WTC11 (cell line): Measurements from ENCODE around the gene TTN. TPM values are rescaled to one million over a fixed set of nuclear protein-coding genes. Genes with fewer than 3 reads are reported as not detected.

ENCODE experiments used
- ATAC-seq: fragments of 200-7000 bp; cut with Tn5 transposase; 2 replicates; pipeline ENCODE4 v1.10.0; 2021; ENCODE audit warnings: mild to moderate bottlenecking, moderate library complexity
- CTCF ChIA-PET: fragments of 300-600 bp; sonication (Branson Sonifier 250); formaldehyde crosslinking; loops from one replicate; lab custom pipeline; 2021; ENCODE audit warnings: antibody characterized with exemption; lab: Charles Lee
- POLR2A ChIA-PET: fragments of 350-600 bp; sonication (Branson Sonifier 250); formaldehyde crosslinking; loops from one replicate; lab custom pipeline; 2021; ENCODE audit warnings: antibody characterized with exemption; lab: Charles Lee
- DNase-seq: peaks from one replicate; pipeline ENCODE4 v3.0.0; 2021; ENCODE audit warnings: low spot score
- H3K27ac Mint-ChIP-seq: 2 replicates; pipeline ENCODE4 v1.8.0; 2021; ENCODE audit warnings: mixed read lengths
- H3K27me3 Mint-ChIP-seq: 2 replicates; pipeline ENCODE4 v1.8.0; 2021; ENCODE audit warnings: low read depth, mild to moderate bottlenecking, moderate library complexity, mixed read lengths
- H3K36me3 Mint-ChIP-seq: 2 replicates; pipeline ENCODE4 v1.8.0; 2021; ENCODE audit warnings: mixed read lengths
- H3K4me1 Mint-ChIP-seq: 2 replicates; pipeline ENCODE4 v1.8.0; 2022; ENCODE audit warnings: mixed read lengths
- H3K4me3 Mint-ChIP-seq: 2 replicates; pipeline ENCODE4 v1.8.0; 2021; ENCODE audit warnings: mild to moderate bottlenecking, moderate library complexity, mixed read lengths
- H3K9me3 Mint-ChIP-seq: 2 replicates; pipeline ENCODE4 v1.8.0; 2021; ENCODE audit warnings: mixed read lengths
- AFF4 ChIP-seq: sonication (generic); formaldehyde crosslinking; IDR thresholded peaks from 2 replicates; pipeline ENCODE4 v1.8.1; 2023; ENCODE audit warnings: mild to moderate bottlenecking, missing genetic modification reagents, borderline replicate concordance
- ARID4B ChIP-seq: sonication (generic); formaldehyde crosslinking; IDR thresholded peaks from 2 replicates; pipeline ENCODE4 v1.8.0; 2023; ENCODE audit warnings: missing genetic modification reagents, mild to moderate bottlenecking, borderline replicate concordance
- ATF1 ChIP-seq: sonication (generic); formaldehyde crosslinking; IDR thresholded peaks from 2 replicates; pipeline ENCODE4 v1.8.1; 2023; ENCODE audit warnings: mild to moderate bottlenecking, moderate library complexity, missing genetic modification reagents
- ATF2 ChIP-seq: sonication (generic); formaldehyde crosslinking; IDR thresholded peaks from 2 replicates; pipeline ENCODE4 v1.8.1; 2022; ENCODE audit warnings: low read depth, missing genetic modification reagents, borderline replicate concordance
- ATF3 ChIP-seq: sonication (generic); formaldehyde crosslinking; conservative IDR thresholded peaks from 2 replicates; pipeline ENCODE4 v1.8.1; 2022; ENCODE audit warnings: mild to moderate bottlenecking, missing genetic modification reagents
- CDX4 ChIP-seq: fragments of 250-450 bp; sonication (Bioruptor Pico); IDR thresholded peaks from 2 replicates; pipeline ENCODE4 v1.9.0; 2021; ENCODE audit warnings: moderate library complexity, mild to moderate bottlenecking, inconsistent platforms, borderline replicate concordance
- E2F5 ChIP-seq: sonication (generic); formaldehyde crosslinking; IDR thresholded peaks from 2 replicates; pipeline ENCODE4 v1.8.1; 2022; ENCODE audit warnings: mild to moderate bottlenecking, moderate library complexity, missing genetic modification reagents
- ETV6 ChIP-seq: sonication (generic); formaldehyde crosslinking; IDR thresholded peaks from 2 replicates; pipeline ENCODE4 v1.8.1; 2022; ENCODE audit warnings: mild to moderate bottlenecking, missing genetic modification reagents
- JUN ChIP-seq: sonication (generic); formaldehyde crosslinking; IDR thresholded peaks from 2 replicates; pipeline ENCODE4 v1.8.0; 2023; ENCODE audit warnings: mild to moderate bottlenecking, missing genetic modification reagents
- NFE2L1 ChIP-seq: sonication (generic); formaldehyde crosslinking; IDR thresholded peaks from 2 replicates; pipeline ENCODE4 v1.8.1; 2023; ENCODE audit warnings: missing genetic modification reagents
- NFYB ChIP-seq: sonication (generic); formaldehyde crosslinking; conservative IDR thresholded peaks from 2 replicates; pipeline ENCODE4 v1.8.0; 2022; ENCODE audit warnings: low read depth, missing genetic modification reagents
- OVOL2 ChIP-seq: fragments of 250-450 bp; sonication (Bioruptor Pico); IDR thresholded peaks from 2 replicates; pipeline ENCODE4 v1.9.0; 2021; ENCODE audit warnings: mild to moderate bottlenecking, borderline replicate concordance
- PREB ChIP-seq: sonication (generic); formaldehyde crosslinking; IDR thresholded peaks from 2 replicates; pipeline ENCODE4 v1.8.1; 2022; ENCODE audit warnings: mild to moderate bottlenecking, missing genetic modification reagents, moderate library complexity, borderline replicate concordance
- PRRX2 ChIP-seq: fragments of 250-450 bp; sonication (Bioruptor Pico); IDR thresholded peaks from 2 replicates; pipeline ENCODE4 v1.8.0; 2021; ENCODE audit warnings: mild to moderate bottlenecking
- RELA ChIP-seq: sonication (generic); formaldehyde crosslinking; IDR thresholded peaks from 2 replicates; pipeline ENCODE4 v1.8.1; 2022; ENCODE audit warnings: missing genetic modification reagents, mild to moderate bottlenecking, borderline replicate concordance
- TEAD1 ChIP-seq: sonication (generic); formaldehyde crosslinking; IDR thresholded peaks from 2 replicates; pipeline ENCODE4 v1.8.0; 2022; ENCODE audit warnings: mild to moderate bottlenecking, missing genetic modification reagents
- USF1 ChIP-seq: sonication (generic); formaldehyde crosslinking; IDR thresholded peaks from 2 replicates; pipeline ENCODE4 v1.8.0; 2022; ENCODE audit warnings: mild to moderate bottlenecking, missing genetic modification reagents
- ZBTB21 ChIP-seq: sonication (generic); formaldehyde crosslinking; IDR thresholded peaks from 2 replicates; pipeline ENCODE4 v1.8.1; 2023; ENCODE audit warnings: mild to moderate bottlenecking, missing genetic modification reagents, borderline replicate concordance
- ZNF396 ChIP-seq: fragments of 250-450 bp; sonication (Bioruptor Pico); IDR thresholded peaks from 2 replicates; pipeline ENCODE4 v1.8.0; 2021; ENCODE audit warnings: mild to moderate bottlenecking, moderate library complexity, borderline replicate concordance
- ZNF416 ChIP-seq: fragments of 250-450 bp; sonication (Bioruptor Pico); IDR thresholded peaks from 2 replicates; pipeline ENCODE4 v1.9.0; 2021; ENCODE audit warnings: mild to moderate bottlenecking, inconsistent platforms
- ZNF671 ChIP-seq: fragments of 250-450 bp; sonication (Bioruptor Pico); IDR thresholded peaks from 2 replicates; pipeline ENCODE4 v1.8.0; 2021; ENCODE audit warnings: mild to moderate bottlenecking
- total RNA-seq: library from RNA; stranded (reverse); gene quantifications from 3 replicates; pipeline ENCODE4 v1.2.3, GENCODE V29; 2021

Gene TTN
- total RNA-seq, 1 experiment from 2014 or later: 4.7 TPM

- no peaks in the 10 kb centered on the region for H3K27me3 Mint-ChIP-seq
- no peaks in the 10 kb centered on the region for H3K4me1 Mint-ChIP-seq
- ChIA-PET POLR2A (no interaction called here), CTCF (no interaction called here)
- ATAC-seq: no peak
- H3K9me3 Mint-ChIP-seq: no peaks in the 10 kb centered on the region
- H3K4me3 Mint-ChIP-seq: no peak overlapping the region
- H3K27ac Mint-ChIP-seq: no peak overlapping the region
- peaks cover 48% of the 10 kb centered on the region for H3K36me3 Mint-ChIP-seq
- DNase-seq: no peak
- TF ChIP-seq USF1 (CRISPR knock-in tag) (no peak), TEAD1 (CRISPR knock-in tag) (no peak)
These were observed 265.1 kb downstream of the TTN start for GRCh38 chr2:178542161-178542560.

- H3K4me3 Mint-ChIP-seq: no peak overlapping the region
- ChIA-PET POLR2A (no interaction called here), CTCF (no interaction called here)
- no peak for DNase-seq
- peaks cover 50% of the 10 kb centered on the region for H3K36me3 Mint-ChIP-seq
- H3K27ac Mint-ChIP-seq: no peak overlapping the region
- no peaks in the 10 kb centered on the region for H3K9me3 Mint-ChIP-seq
- H3K27me3 Mint-ChIP-seq: no peaks in the 10 kb centered on the region
- TF ChIP-seq ZNF396 (no peak), CDX4 (CRISPR knock-in tag) (no peak), JUN (CRISPR knock-in tag) (no peak), ARID4B (CRISPR knock-in tag) (no peak), ZNF416 (CRISPR knock-in tag) (no peak), ATF3 (CRISPR knock-in tag) (no peak), PRRX2 (CRISPR knock-in tag) (no peak), AFF4 (no peak), ATF2 (CRISPR knock-in tag) (no peak), E2F5 (CRISPR knock-in tag) (no peak), NFYB (CRISPR knock-in tag) (no peak), ETV6 (no peak), RELA (CRISPR knock-in tag) (no peak), ZBTB21 (CRISPR knock-in tag) (no peak), OVOL2 (no peak), ATF1 (CRISPR knock-in tag) (no peak), PREB (no peak), ZNF671 (CRISPR knock-in tag) (no peak), NFE2L1 (CRISPR knock-in tag) (no peak)
- no peaks in the 10 kb centered on the region for H3K4me1 Mint-ChIP-seq
- ATAC-seq: no peak
These were observed 271.2 kb downstream of the TTN start for GRCh38 chr2:178536037-178536436.
